ENCODE measurements around the gene NMRAL1. TPM values are rescaled to one million over a fixed set of nuclear protein-coding genes. Genes with fewer than 3 reads are reported as not detected.
A peak's percentile ranks its signal among the peaks of the same experiment; 100 is the strongest.

Gene NMRAL1
- total RNA-seq, 1 donor from 2014 or later, result 25.0 TPM

GRCh38 chr16:4511441-4512082 lies 37.1 kb upstream of the NMRAL1 start:
- no peak overlapping the region for H3K27ac Mint-ChIP-seq
- no peak for DNase-seq (ENCODE audit: low spot score)

GRCh38 chr16:4510747-4511426 lies 36.5 kb upstream of the NMRAL1 start:
- intact Hi-C loops (cut with micrococcal nuclease), result no loop called here
- DNase-seq (ENCODE audit: low spot score), result no peak
- H3K27ac Mint-ChIP-seq, result peak overlapping the region; percentile 27
- H3K27me3 Mint-ChIP-seq (ENCODE audit: insufficient read depth), result no peaks in the 10 kb centered on the region
- H3K9me3 Mint-ChIP-seq, result no peaks in the 10 kb centered on the region
- peaks cover 36% of the 10 kb centered on the region for H3K36me3 Mint-ChIP-seq (ENCODE audit: low read depth)
- H3K4me1 Mint-ChIP-seq (ENCODE audit: low read depth), result peaks cover 34% of the 10 kb centered on the region
- H3K4me3 Mint-ChIP-seq, result no peak overlapping the region

More at GRCh38 chr16:4511441-4512082, 37.1 kb upstream of the NMRAL1 start:
- Mint-ChIP-seq H3K9me3 (no peaks in the 10 kb centered on the region), H3K4me1 (ENCODE audit: low read depth) (peaks cover 31% of the 10 kb centered on the region), H3K36me3 (ENCODE audit: low read depth) (peaks cover 32% of the 10 kb centered on the region), H3K4me3 (no peak overlapping the region), H3K27me3 (ENCODE audit: insufficient read depth) (no peaks in the 10 kb centered on the region)
- intact Hi-C loops (cut with micrococcal nuclease), result no loop called here

GRCh38 chr16:4510131-4510530 lies 35.7 kb upstream of the NMRAL1 start:
- Mint-ChIP-seq H3K9me3 (no peaks in the 10 kb centered on the region), H3K36me3 (ENCODE audit: low read depth) (peaks cover 34% of the 10 kb centered on the region), H3K4me3 (no peak overlapping the region), H3K27me3 (ENCODE audit: insufficient read depth) (no peaks in the 10 kb centered on the region), H3K27ac (no peak overlapping the region), H3K4me1 (ENCODE audit: low read depth) (peaks cover 34% of the 10 kb centered on the region)
- intact Hi-C loops (cut with micrococcal nuclease), result no loop called here
- DNase-seq (ENCODE audit: low spot score), result no peak

- H3K4me1 Mint-ChIP-seq (ENCODE audit: low read depth), result peaks cover 34% of the 10 kb centered on the region
- no peaks in the 10 kb centered on the region for H3K9me3 Mint-ChIP-seq
- intact Hi-C loops (cut with micrococcal nuclease), result loop anchor here (10.0 kb wide), 1 partner anchor 445 kb away; the partner anchor contains the start of gene SEC14L5
- H3K36me3 Mint-ChIP-seq (ENCODE audit: low read depth), result peaks cover 34% of the 10 kb centered on the region
- no peak for DNase-seq (ENCODE audit: low spot score)
- no peak overlapping the region for H3K4me3 Mint-ChIP-seq
- H3K27me3 Mint-ChIP-seq (ENCODE audit: insufficient read depth), result no peaks in the 10 kb centered on the region
- H3K27ac Mint-ChIP-seq, result no peak overlapping the region
Observed at GRCh38 chr16:4509420-4509819, 35.0 kb upstream of the NMRAL1 start.

GRCh38 chr16:4508806-4509205 lies 34.4 kb upstream of the NMRAL1 start:
- no peak overlapping the region for H3K27ac Mint-ChIP-seq
- no peak for DNase-seq (ENCODE audit: low spot score)
- peaks cover 35% of the 10 kb centered on the region for H3K36me3 Mint-ChIP-seq (ENCODE audit: low read depth)
- intact Hi-C loops (cut with micrococcal nuclease), result loop anchor here (10.0 kb wide), 1 partner anchor 446 kb away; the partner anchor contains the start of gene SEC14L5
- no peaks in the 10 kb centered on the region for H3K27me3 Mint-ChIP-seq (ENCODE audit: insufficient read depth)
- no peak overlapping the region for H3K4me3 Mint-ChIP-seq
- no peaks in the 10 kb centered on the region for H3K9me3 Mint-ChIP-seq
- peaks cover 32% of the 10 kb centered on the region for H3K4me1 Mint-ChIP-seq (ENCODE audit: low read depth)

GRCh38 chr16:4507588-4508345 lies 33.3 kb upstream of the NMRAL1 start:
- intact Hi-C loops (cut with micrococcal nuclease), result loop anchor here (2.0 to 10.0 kb wide), 2 partner anchors 107 to 447 kb away; partner anchors contain the start of genes SEC14L5 and UBALD1
- Mint-ChIP-seq H3K9me3 (no peaks in the 10 kb centered on the region), H3K27ac (peak overlapping the region; percentile 3), H3K36me3 (ENCODE audit: low read depth) (peaks cover 36% of the 10 kb centered on the region), H3K27me3 (ENCODE audit: insufficient read depth) (no peaks in the 10 kb centered on the region), H3K4me3 (no peak overlapping the region), H3K4me1 (ENCODE audit: low read depth) (peaks cover 41% of the 10 kb centered on the region)
- no peak for DNase-seq (ENCODE audit: low spot score)

- H3K9me3 Mint-ChIP-seq, result no peaks in the 10 kb centered on the region
- H3K27me3 Mint-ChIP-seq (ENCODE audit: insufficient read depth), result no peaks in the 10 kb centered on the region
- peak; percentile 51 for DNase-seq (ENCODE audit: low spot score)
- H3K36me3 Mint-ChIP-seq (ENCODE audit: low read depth), result peaks cover 30% of the 10 kb centered on the region
- intact Hi-C loops (cut with micrococcal nuclease), result loop anchor here (1.0 to 10.0 kb wide), 8 partner anchors 23 to 448 kb away; partner anchors contain the start of genes HMOX2, MGRN1, SEC14L5 and UBALD1
- peak overlapping the region; percentile 70 for H3K4me3 Mint-ChIP-seq
- H3K4me1 Mint-ChIP-seq (ENCODE audit: low read depth), result peaks cover 48% of the 10 kb centered on the region
- peak overlapping the region; percentile 79 for H3K27ac Mint-ChIP-seq
Observed at GRCh38 chr16:4506450-4506849, 32.0 kb upstream of the NMRAL1 start.

GRCh38 chr16:4505356-4506147 lies 31.1 kb upstream of the NMRAL1 start:
- intact Hi-C loops (cut with micrococcal nuclease), result loop anchor here (1.0 to 10.0 kb wide), 9 partner anchors 17 to 449 kb away; partner anchors contain the start of genes HMOX2, MGRN1, SEC14L5 and UBALD1
- H3K36me3 Mint-ChIP-seq (ENCODE audit: low read depth), result peaks cover 26% of the 10 kb centered on the region
- DNase-seq (ENCODE audit: low spot score), result peak; percentile 75

GRCh38 chr16:4501071-4501478 lies 26.6 kb upstream of the NMRAL1 start:
- H3K4me1 Mint-ChIP-seq (ENCODE audit: low read depth), result peaks cover 74% of the 10 kb centered on the region
- no peak overlapping the region for H3K4me3 Mint-ChIP-seq

More at GRCh38 chr16:4505356-4506147, 31.1 kb upstream of the NMRAL1 start:
- Mint-ChIP-seq H3K4me1 (ENCODE audit: low read depth) (peaks cover 57% of the 10 kb centered on the region), H3K27ac (peak overlapping the region; percentile 79), H3K4me3 (peak overlapping the region; percentile 70), H3K9me3 (no peaks in the 10 kb centered on the region), H3K27me3 (ENCODE audit: insufficient read depth) (no peaks in the 10 kb centered on the region)

GRCh38 chr16:4500272-4500671 lies 25.8 kb upstream of the NMRAL1 start:
- no peaks in the 10 kb centered on the region for H3K9me3 Mint-ChIP-seq
- no peak overlapping the region for H3K4me3 Mint-ChIP-seq
- DNase-seq (ENCODE audit: low spot score), result no peak
- H3K36me3 Mint-ChIP-seq (ENCODE audit: low read depth), result peaks cover 17% of the 10 kb centered on the region
- H3K27me3 Mint-ChIP-seq (ENCODE audit: insufficient read depth), result no peaks in the 10 kb centered on the region
- H3K4me1 Mint-ChIP-seq (ENCODE audit: low read depth), result peaks cover 66% of the 10 kb centered on the region
- intact Hi-C loops (cut with micrococcal nuclease), result loop anchor here (10.0 kb wide), 1 partner anchor 455 kb away; the partner anchor contains the start of gene SEC14L5
- H3K27ac Mint-ChIP-seq, result no peak overlapping the region

More at GRCh38 chr16:4501071-4501478, 26.6 kb upstream of the NMRAL1 start:
- no peak for DNase-seq (ENCODE audit: low spot score)
- Mint-ChIP-seq H3K9me3 (no peaks in the 10 kb centered on the region), H3K36me3 (ENCODE audit: low read depth) (peaks cover 21% of the 10 kb centered on the region), H3K27me3 (ENCODE audit: insufficient read depth) (no peaks in the 10 kb centered on the region), H3K27ac (no peak overlapping the region)
- intact Hi-C loops (cut with micrococcal nuclease), result loop anchor here (10.0 kb wide), 1 partner anchor 454 kb away; the partner anchor contains the start of gene SEC14L5

- H3K36me3 Mint-ChIP-seq (ENCODE audit: low read depth), result peaks cover 17% of the 10 kb centered on the region
- no peaks in the 10 kb centered on the region for H3K27me3 Mint-ChIP-seq (ENCODE audit: insufficient read depth)
- no peak for DNase-seq (ENCODE audit: low spot score)
- H3K4me1 Mint-ChIP-seq (ENCODE audit: low read depth), result peaks cover 66% of the 10 kb centered on the region
- H3K27ac Mint-ChIP-seq, result no peak overlapping the region
- intact Hi-C loops (cut with micrococcal nuclease), result no loop called here
- no peak overlapping the region for H3K4me3 Mint-ChIP-seq
- no peaks in the 10 kb centered on the region for H3K9me3 Mint-ChIP-seq
Observed at GRCh38 chr16:4499196-4499555, 24.8 kb upstream of the NMRAL1 start.
